Lower leg skin (tissue), 3 donors: ENCODE results near the gene XYLT1.

Source experiments
- POLR2A ChIP-seq, 2 donors: fragments of 450-650 bp; IDR thresholded peaks; one replicate each; pipeline ENCODE4 v1.6.1; 2016 to 2017; ENCODE audit warnings: antibody characterized with exemption in 2 of 2, mild to moderate bottlenecking in 1 of 2, moderate library complexity in 1 of 2
- TF ChIP-seq, protein P1 (sequence below), 3 donors: fragments of 450-650 bp; IDR thresholded peaks; one replicate each; pipeline ENCODE4 v1.5.1; 2016; ENCODE audit warnings: antibody characterized with exemption in 3 of 3, mild to moderate bottlenecking in 3 of 3, moderate library complexity in 2 of 3

DNA sequence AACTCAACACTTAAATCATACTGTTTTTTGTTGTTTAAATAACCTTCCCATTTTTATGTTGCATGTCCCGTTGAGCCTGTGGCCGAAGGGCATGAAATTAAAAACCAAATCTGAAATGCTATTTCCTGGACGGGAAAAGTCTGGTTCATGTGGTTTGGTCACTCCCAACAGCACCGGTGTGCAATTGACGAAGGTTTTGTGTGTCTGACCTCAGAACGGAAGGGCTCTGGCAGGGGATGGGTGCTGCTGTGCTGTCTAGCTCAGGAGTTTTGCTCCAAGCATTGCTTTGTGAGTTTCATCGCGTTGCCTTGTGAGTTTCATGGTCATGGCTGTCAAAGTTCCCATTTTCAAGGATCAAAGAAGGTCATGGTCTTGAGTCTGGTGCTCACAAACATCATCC, 363.3 kb downstream of the XYLT1 start:
- TF ChIP-seq, protein P1, sequence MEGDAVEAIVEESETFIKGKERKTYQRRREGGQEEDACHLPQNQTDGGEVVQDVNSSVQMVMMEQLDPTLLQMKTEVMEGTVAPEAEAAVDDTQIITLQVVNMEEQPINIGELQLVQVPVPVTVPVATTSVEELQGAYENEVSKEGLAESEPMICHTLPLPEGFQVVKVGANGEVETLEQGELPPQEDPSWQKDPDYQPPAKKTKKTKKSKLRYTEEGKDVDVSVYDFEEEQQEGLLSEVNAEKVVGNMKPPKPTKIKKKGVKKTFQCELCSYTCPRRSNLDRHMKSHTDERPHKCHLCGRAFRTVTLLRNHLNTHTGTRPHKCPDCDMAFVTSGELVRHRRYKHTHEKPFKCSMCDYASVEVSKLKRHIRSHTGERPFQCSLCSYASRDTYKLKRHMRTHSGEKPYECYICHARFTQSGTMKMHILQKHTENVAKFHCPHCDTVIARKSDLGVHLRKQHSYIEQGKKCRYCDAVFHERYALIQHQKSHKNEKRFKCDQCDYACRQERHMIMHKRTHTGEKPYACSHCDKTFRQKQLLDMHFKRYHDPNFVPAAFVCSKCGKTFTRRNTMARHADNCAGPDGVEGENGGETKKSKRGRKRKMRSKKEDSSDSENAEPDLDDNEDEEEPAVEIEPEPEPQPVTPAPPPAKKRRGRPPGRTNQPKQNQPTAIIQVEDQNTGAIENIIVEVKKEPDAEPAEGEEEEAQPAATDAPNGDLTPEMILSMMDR (IDR thresholded peaks at IDR 0.05): no peak
- TF ChIP-seq POLR2A (IDR thresholded peaks at IDR 0.05): no peak
